HG03025 (cell line): Measurements from ENCODE around the gene TCF4.

Experiments used
- ATAC-seq: cut with Tn5 transposase; IDR thresholded peaks from one replicate; pipeline ENCODE4 v1.9.1; 2021; ENCODE audit warnings: mild to moderate bottlenecking, moderate library complexity; ENCODE audit not compliant: unreplicated experiment, low FRiP score

Gene TCF4

DNA sequence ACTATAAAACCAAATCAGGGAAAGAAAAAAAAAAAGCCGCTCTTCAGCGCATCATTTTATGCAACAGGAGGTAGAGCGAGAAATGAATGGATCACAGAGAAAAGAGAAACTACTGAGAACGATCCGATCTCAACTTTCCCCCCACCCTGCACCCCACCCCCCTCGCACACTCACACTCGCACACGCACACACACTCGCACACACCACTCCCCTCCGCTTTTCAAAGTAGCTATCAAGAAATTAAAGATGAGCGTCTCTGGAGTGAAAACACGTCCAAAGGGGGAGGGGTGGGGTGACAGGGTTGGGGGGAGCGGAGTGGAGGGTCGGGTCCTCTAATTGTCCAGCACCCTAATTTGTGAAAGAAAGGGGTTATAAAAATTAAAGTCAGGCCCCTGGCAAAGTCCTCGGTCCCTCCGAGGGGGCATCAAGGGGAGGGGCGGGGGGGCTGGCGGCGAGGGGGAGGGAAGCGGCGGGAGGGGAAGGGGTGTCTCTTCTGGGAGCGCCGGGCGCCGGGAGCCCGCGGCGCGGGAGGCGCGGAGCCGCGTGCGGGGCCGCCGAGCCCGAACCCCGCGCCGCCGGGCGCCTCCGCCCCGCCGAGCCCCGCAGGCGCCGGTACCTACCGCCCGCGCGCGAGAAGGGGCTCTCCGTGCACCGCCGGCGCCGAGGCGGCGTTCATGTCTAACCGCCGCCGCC, 428 bp downstream of the TCF4 start:
- no peak for ATAC-seq

DNA sequence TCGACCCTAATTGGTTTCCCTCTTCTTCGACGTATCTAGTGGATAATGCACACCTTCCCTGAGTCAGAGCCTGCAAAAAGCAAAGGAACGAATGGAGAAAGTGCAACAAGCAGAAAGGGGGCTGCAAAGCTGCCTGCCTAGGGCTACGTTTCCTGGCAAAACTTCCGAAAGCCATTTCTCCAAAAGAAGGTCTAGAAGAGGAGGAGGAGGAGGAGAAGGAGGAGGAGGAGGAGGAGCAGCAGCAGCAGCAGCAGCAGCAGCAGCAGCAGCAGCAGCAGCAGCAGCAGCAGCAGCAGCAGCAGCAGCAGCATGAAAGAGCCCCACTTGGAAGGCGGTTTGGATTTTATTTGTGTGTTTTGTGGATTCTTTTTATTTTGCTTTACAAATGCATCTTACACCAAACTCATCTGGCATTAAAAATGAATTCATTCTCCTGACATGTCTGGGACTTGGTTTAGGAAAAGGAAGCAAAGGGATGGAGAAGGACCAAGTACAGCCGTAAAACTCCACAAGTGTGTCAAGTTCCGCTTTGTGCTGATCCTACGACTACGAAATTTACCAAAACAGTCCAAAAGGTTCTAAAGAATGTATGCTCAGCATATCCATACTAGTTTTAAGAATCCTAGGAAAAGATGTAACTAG, 2.0 kb downstream of the TCF4 start:
- ATAC-seq = no peak

DNA sequence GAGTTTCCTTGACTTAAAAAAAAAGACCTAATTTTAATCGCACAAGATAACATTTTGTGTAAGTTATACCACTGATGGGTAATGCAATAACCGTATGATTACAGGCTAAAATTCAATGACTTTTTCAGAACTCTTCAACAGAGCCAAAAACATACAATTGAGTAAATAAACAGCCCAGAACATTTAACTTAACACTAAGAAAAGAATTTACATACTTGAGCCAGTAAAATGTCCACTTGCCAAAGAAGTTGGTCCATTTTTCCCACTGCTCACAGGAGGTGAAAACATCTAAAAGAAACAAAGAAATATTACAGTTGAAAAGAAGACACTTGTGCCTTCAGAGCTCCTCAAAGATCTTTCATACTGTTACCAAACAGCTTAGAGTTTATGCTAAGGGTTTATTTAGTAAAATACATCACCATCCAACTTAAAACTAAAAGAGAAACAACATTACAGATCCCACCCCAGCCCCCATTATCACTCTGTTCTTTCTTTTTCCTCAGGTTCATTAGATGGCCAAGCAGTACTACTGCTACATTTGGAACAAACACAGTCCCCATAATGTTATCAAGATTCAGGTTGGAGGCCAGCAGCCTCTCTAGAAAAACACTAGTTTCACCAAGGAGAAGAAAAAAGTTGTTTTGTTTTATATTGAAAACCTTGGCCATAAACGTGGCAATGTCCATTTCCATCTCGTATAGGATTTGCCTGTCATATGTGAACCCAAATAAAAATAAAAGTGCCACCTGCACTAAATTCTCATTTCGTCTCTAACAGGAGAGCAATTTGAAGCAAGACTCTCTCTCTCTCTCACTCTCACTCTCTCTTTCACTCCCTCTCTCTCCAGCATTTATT, 2.7 kb downstream of the TCF4 start:
- ATAC-seq = no peak

DNA sequence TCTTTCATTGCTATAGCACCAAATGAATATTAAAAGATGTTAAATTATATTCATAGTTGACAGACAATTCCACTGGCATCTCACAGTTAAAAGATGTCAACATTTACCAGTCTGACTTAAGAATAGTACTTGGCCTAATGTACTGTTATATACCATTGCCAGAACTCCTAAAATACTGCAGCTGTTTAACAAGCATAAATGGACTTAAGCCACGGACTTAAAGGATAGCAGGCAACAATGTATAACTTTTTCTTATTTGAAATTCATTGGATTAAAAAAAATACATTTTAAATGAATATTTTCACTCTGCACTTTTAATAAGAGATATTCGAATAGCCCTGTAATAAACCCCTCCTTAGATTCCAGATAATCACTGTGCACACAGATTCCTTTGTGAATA, 3.8 kb downstream of the TCF4 start:
- ATAC-seq = no peak

DNA sequence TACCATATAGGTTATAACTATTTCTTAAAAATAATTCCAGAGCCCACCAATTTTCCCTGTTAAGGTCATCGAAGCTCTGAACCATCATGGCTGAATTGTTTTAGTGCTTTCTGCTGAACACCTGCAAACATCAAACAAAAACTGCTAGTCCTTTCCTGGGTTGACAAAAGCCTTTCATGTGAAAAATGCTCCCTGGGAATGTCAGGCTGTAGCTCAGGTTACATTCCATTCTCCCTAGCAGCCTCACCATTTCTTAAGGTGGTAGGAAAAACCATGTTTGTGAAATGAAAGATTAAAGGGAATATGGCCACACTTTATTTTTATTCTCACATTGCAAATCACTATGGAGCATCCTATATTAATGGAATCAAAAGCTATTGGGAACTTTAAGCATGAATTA, 5.7 kb downstream of the TCF4 start:
- no peak for ATAC-seq

DNA sequence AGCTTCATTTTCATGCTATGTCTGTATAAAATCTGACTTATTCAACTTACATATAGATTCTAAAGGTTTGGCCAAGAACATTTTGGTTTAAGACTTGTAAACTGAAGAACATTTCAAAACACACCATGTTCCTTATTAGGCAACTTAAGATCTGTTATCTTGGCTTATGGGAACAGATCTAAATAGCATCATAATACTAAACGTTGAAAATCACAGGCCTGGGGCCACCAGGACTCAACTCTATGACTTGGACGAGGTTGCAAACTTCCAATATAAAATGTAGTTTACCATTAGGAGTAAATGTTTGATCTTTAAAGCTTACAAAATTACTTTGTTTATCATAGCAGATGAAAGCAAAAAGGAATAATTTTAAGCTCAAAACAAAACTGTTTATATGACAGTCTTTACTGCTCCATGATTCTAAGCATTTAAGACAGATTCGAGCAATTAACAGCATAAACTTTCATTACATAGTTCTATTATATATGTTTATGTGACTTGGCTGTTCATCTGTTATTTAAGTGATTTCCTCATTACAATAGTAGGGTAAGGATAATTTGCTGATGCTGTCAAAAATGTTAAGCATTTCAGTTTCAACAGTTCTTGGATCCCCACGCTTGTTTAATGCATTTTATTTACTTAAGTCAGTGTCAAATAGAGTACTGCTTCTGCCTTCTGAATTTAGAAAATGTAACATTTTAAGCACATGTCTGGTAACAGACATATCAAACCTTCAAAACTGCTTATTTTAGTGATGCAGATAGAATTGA, 8.3 kb downstream of the TCF4 start:
- no peak for ATAC-seq

DNA sequence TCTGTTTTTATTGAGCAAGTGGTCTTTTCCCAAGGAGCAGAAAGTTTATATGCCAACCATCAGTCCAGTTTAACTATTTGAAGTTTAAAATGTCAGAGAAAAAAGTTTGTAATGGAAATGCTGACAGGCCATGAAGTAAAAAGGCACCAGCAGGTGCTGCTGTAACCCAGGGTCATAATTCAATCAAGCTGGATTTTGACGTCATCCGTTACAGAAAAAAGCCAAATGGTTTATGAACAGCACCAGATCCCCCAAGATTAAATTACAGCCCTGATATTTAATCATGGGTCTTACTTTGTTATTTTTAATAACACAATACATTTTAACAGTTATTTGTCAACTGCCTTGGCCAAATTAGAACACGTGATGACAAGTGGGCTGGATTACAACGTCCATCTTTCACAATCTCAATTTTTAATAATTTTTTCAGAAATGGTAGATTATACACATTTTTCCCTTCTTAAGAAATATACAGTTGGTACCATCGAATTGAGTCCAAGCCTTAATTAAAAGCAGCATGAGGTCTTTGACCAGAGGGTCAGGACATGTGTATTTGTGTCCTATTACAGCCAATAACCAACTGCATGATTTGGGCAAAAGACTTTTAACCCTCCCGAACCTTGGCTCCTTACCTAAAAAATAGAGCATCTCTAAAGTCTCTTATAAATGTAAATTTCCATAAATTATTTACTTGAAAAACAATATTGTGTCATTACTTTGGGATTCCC, 10.0 kb downstream of the TCF4 start:
- no peak for ATAC-seq

DNA sequence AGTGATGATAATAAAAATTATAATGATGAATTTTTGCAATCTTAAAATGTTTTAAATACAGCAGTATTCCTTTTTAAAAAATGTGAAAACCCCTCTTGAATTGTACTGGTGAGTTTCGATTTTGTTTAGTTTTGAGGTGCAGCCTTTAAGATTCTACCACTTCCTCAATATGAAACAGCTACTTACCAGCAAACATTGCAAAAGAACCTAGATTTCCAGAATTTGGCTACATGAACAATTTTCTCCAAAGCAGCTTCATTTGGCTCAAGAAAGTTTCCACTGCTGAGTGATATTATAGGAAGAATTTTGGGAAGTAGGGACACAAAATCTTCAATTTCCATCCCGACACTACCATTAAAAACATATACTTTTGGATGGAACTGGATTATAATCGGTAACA, 12.0 kb downstream of the TCF4 start:
- no peak for ATAC-seq

DNA sequence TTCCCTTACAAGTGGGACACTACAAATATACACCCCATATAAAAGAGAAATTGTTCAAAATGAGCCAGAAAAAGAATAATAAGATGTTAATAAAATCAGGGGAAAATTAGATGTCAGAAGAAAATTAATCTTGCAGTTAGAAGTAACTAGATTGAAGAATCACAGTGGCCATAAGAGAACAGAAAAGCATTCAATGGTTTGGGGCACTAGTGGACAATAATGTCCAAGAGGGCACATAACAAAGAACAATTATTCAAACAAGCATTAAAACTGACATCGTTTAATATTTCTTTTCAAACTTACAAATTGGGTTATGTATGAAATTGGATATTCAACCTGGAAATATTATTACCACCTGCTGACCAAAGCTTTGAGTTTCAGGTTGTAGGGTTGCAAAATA, 12.9 kb downstream of the TCF4 start:
- no peak for ATAC-seq

DNA sequence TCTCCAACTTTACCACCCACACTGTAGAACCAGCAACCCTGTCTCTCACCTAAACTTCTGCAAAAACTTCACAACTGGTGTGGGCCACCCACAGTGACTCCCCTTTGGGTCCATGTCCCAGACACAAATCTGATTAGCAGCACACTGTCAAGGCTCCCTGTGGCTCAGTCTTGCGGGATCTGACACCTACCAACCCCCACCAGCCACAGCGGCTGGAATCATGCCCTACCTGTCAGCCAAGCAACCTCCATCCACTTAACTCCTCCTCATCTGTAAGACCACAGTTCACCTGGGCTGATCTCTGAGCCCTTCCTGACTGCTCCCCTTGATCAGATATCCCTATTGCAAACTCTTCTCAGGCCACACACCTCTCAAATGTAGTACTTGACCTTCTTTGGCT, 14.6 kb downstream of the TCF4 start:
- ATAC-seq = no peak

DNA sequence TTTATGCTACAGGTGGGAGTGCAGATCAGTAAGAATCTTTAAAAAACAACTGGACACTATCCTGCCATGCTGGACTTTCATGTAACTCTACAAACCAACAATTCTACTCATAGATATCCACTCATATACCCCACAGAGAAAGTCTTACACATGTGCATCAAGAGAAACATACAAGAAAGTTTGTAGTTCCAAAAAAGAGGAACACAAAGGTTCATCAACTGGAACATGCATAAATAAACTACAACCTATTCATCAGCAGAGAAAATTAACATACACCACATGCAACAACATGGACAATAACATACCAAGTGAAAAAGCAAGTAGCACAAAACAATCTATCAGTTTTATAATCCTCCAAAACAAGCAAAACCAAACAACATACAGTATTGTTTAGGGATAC, 17.0 kb downstream of the TCF4 start:
- ATAC-seq = no peak

DNA sequence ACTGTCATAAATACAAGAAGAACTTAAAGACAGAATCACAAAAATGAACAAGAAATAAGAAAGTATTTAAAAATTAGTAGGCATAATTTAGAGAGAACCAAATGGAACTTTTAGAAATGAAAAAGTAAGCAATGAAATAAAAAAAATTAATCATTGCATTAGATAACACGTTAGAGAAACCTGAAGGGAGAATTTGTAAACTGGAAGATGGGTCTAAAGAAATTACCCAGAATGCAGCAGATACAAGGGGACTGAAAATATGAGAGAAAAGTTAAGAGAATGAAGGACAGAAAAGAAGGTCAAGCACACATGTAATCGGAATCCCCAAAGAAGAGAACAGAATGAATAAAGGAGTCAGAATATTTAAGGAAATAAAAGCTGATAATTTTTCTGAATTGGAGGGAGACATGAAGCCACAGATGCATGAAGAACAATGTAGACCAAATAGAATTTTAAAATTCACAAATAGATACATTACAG, 21.5 kb downstream of the TCF4 start:
- no peak for ATAC-seq

DNA sequence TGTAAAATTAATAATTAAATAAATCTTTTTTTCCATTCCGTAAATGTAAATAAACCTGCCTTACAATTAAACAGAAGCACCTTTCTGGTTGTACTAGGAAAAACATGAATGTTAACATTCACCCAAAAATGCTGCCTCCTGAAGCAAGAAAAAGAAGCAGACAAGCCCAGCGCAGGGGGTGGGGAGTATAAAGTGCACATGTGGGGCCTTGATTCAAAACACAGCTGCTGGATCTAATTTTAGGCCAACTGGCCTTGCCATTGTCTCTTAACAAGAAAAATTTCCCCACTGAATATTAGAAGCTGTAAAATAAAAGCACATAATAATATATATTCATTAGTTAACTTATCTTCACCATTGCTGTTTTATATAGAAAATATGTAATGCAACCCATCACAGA, 28.3 kb downstream of the TCF4 start:
- ATAC-seq = no peak

DNA sequence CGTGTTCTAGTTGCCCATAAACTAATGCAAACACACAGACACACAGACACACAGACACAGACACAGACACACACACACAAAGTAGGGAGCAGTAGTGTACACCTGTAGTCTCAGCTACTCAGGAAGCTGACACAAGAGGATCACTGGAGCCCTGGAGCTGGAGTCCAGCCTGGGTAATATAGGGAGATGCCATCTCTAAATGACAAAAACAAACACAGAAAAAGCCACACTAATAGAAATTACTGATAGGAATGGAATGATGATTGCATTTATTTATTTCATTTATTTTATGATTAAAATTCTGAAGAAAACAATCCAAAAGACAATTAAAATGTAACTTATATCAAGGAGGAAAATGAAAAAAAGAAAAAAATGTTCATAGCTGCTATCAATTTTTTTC, 30.8 kb downstream of the TCF4 start:
- no peak for ATAC-seq

DNA sequence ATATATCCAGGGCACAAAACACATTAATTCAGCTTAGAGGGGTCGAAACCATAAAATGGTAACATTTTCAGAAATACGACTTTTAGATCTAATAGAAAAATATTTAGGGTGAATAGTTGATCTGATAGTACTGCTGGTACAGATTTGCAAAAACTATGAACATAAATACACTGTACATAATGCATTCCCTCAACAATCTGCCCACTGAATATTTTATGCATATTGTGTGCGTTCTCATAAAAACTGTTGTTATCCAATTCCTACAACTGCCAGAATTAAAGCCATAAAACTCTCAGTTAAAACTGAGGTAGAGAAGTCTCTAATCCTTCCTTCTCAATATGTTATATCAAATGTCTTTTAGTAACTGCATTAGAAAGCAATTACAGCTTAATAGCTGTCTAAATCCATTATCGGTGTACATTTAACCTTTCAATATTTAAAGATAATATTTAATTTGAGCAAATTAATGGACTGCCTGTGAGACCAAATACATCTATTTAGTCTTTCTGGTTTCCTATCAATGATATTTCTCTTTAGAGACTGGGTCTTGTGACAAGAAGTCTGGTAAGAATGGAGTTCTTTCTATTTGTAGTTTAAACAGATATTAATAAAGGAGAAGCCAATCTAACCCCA, 32.5 kb downstream of the TCF4 start:
- no peak for ATAC-seq

DNA sequence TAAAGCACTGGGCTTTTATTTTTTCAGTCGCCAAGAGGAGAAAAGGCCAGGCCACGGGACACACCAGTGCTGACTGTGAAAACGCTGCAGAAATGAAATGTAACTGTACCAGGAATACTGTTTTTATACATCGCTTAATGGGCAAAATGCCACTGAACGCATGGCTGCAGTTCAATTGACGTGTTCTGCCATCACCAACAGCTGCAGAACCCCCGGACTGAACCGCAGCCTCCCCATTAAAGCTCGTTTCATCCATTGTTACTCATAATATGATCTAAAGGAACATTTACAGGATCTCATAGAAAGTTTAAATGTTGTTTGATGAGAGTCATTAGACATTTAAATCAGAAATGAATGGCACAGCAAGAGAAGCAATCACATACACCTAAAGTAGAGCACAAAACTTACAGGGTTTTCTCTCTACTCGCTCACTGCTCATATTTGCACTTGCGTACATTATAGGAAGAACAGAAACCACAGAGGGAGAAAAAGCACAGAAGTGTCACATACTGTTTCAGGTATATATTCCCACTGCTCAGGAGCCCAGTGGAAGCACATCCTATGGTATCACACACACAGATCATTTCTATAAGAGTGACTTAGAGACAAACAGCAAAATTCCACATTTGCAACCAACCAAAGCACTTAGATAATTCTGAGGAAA, 35.3 kb downstream of the TCF4 start:
- no peak for ATAC-seq

DNA sequence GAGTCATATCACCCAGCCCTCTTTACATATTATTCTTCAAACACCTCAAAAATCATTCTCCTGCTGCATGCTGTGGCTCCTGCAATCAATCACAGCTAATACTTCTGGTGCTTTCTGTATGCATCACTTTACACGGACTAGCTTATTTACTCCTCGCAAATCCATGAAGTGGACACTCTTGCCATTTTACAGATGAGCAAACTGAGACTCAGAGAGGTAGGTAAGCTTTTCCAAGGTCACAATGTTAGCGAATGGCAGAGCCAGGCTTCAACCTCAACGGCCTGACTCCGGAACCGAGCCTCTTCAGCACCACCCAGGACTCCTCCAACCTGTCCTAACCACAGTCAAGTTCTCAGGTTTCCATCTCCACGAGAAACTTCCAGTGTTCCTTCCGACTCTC, 36.8 kb downstream of the TCF4 start:
- no peak for ATAC-seq

DNA sequence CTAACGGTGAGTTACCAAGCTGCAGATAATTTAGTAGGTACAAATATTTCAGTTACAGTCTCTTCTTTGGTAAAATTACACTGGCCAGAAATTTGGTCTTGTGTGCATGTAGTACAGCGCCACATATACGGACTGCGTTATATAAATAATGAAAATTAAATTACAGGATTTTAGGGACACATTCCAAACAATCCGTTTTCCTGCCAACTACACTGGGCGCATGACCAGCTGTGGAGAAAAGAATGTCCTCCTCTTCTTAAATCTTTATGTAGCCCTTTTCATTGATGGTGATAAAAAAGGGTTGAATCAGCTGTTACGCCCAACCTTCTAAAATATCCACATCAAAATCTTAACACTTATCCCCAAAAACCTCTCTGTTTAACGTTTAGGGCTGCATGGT, 37.5 kb downstream of the TCF4 start:
- ATAC-seq = no peak

DNA sequence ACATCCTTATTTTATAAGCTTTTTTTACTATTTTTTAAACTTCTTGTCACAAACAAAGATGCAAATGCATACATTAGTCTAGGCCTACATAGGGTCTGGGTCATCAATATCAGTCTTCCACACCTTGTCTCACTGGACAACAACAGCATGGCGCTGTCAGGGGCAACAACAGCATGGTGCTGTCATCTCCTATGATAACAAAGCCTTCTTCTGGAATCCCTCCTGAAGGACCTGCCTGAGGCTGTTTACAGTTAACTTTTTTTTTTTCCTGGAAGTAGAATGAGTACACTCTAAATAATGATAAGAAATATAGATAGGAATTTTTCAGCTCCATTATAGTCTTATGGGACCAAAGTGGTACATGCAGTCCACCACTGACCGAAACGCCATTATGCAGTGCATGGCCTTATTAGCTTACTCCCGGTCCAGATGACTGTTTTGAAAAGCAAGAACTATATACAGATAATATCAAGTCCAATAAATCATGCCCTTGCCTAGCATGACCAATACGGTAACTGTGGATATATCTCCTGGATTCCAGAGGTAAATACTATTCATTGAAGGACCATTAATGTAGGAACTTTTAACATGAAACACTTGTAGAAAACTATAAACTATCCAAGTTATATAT, 38.4 kb downstream of the TCF4 start:
- ATAC-seq = no peak
